Right cardiac atrium (tissue), 5 donors: ENCODE measurements around the gene AKR1D1. TPM values are rescaled to one million over a fixed set of nuclear protein-coding genes. Genes with fewer than 3 reads are reported as not detected.
"Not testable (repeated sequence)": the region's sequence is repeated elsewhere in the genome, so short reads cannot be mapped to it uniquely, and the experiment has no call there.

Experiments used
- ATAC-seq, 2 donors: fragments of 200-7000 bp; cut with Tn5 transposase; one replicate each; pipeline versions ENCODE4 v1.8.0 to v1.9.1; 2020; ENCODE audit warnings: moderate library complexity in 2 of 2, mild to moderate bottlenecking in 1 of 2
- DNase-seq, 3 donors: peaks; one replicate each; pipeline ENCODE4 v3.0.0-alpha.2; 2020
- H3K27ac ChIP-seq: one replicate; pipeline ENCODE4 v1.5.1; 2013; ENCODE audit warnings: mild to moderate bottlenecking, low read length, control low read depth, moderate library complexity
- H3K27me3 ChIP-seq: one replicate; pipeline ENCODE4 v1.6.1; 2013; ENCODE audit not compliant: control insufficient read depth, insufficient read depth
- H3K4me1 ChIP-seq: one replicate; pipeline ENCODE4 v1.6.1; 2013; ENCODE audit warnings: low read length; ENCODE audit not compliant: control insufficient read depth, insufficient read depth
- H3K4me3 ChIP-seq: one replicate; pipeline ENCODE4 v1.5.1; 2013; ENCODE audit warnings: low read length, control low read depth
- H3K9me3 ChIP-seq: one replicate; pipeline ENCODE4 v1.6.1; 2013; ENCODE audit warnings: low read length; ENCODE audit not compliant: control insufficient read depth
- WGBS: extraction: QIAGEN DNeasy Blood & Tissue Kit; methylation state at CpG from one replicate; pipeline ENCODE4 v1.1.7; 2013; 5-methylcytosine and 5-hydroxymethylcytosine counted together
- intact Hi-C, 4 donors: fragments of 100-400 bp; cut with DNase I; formaldehyde crosslinking; loops; one replicate each; pipeline versions ENCODE4 v1.11.0 to v1.14.0; 2022 to 2023
- polyA plus RNA-seq: library from polyadenylated mRNA; stranded (reverse); fragments of 200-250 nt; gene quantifications from one replicate; pipeline ENCODE4 v1.2.3, GENCODE V29; 2013
- total RNA-seq, 4 donors: library from RNA; stranded (reverse); fragmentation: NEBNext Ultra II Directional; extraction: Animal tissue kit (Norgen Biotek cat#: 25700); gene quantifications; one replicate each; pipeline ENCODE4 v1.2.1, GENCODE V29; 2021
- donor health status: healthy with polysubstance abuse.
- donor health status: DM: no; HTN: yes; CAD: no.
- donor health status: DM: no; HTN: no; CAD: no.
- donor health status: DM: no; HTN: yes; CAD: no; lungs with severe emphysema.
- donor health status: DM: yes; HTN: yes; CAD: no.

The AKR1D1 gene
- total and polyA plus RNA-seq, 5 donors = not detected

- Histone ChIP-seq H3K9me3 (no peaks in the 10 kb centered on the region), H3K27me3 (no peaks in the 10 kb centered on the region), H3K4me1 (no peaks in the 10 kb centered on the region), H3K4me3 (no peak overlapping the region), H3K27ac (no peak overlapping the region)
- WGBS = 85% methylated on average over 3 of the region's 3 CpGs
- DNase-seq (no peak), ATAC-seq (no peak)
- intact Hi-C loops = no loop called here
Observed at GRCh38 chr7:138047907-138048306, 28.4 kb upstream of the AKR1D1 start.

- Histone ChIP-seq H3K27ac (no peak overlapping the region), H3K4me1 (no peaks in the 10 kb centered on the region), H3K27me3 (no peaks in the 10 kb centered on the region), H3K4me3 (no peak overlapping the region), H3K9me3 (no peaks in the 10 kb centered on the region)
- ATAC-seq (no peak), DNase-seq (no peak)
- 99% methylated on average over 1 of the region's 1 CpG for WGBS
- intact Hi-C loops = no loop called here
Observed at GRCh38 chr7:138049505-138050116, 26.6 kb upstream of the AKR1D1 start.

- DNase-seq, H3K4me1 ChIP-seq, H3K4me3 ChIP-seq, ATAC-seq, H3K27me3 ChIP-seq, H3K27ac ChIP-seq, intact Hi-C loops, H3K9me3 ChIP-seq: not testable (repeated sequence)
- WGBS = 86% methylated on average over 7 of the region's 7 CpGs
Observed at GRCh38 chr7:138051712-138052247, 24.5 kb upstream of the AKR1D1 start.

GRCh38 chr7:138052696-138053095 lies 23.6 kb upstream of the AKR1D1 start:
- no peaks in the 10 kb centered on the region for H3K4me1 ChIP-seq
- H3K4me3 ChIP-seq = no peak overlapping the region
- no peak overlapping the region for H3K27ac ChIP-seq
- DNase-seq (no peak), ATAC-seq (no peak)
- no peaks in the 10 kb centered on the region for H3K27me3 ChIP-seq
- WGBS = 95% methylated on average over 3 of the region's 3 CpGs
- no peaks in the 10 kb centered on the region for H3K9me3 ChIP-seq
- intact Hi-C loops = no loop called here

GRCh38 chr7:138055698-138056097 lies 20.6 kb upstream of the AKR1D1 start:
- intact Hi-C loops, H3K4me3 ChIP-seq, H3K27me3 ChIP-seq, H3K9me3 ChIP-seq, ATAC-seq, H3K27ac ChIP-seq, H3K4me1 ChIP-seq, DNase-seq: not testable (repeated sequence)
- WGBS = 90% methylated on average over 2 of the region's 4 CpGs

GRCh38 chr7:138063400-138063799 lies 12.9 kb upstream of the AKR1D1 start:
- Histone ChIP-seq H3K4me1 (no peaks in the 10 kb centered on the region), H3K4me3 (no peak overlapping the region), H3K9me3 (no peaks in the 10 kb centered on the region), H3K27ac (no peak overlapping the region), H3K27me3 (no peaks in the 10 kb centered on the region)
- no peak for DNase-seq
- intact Hi-C loops = no loop called here
- WGBS = 91% methylated on average over 2 of the region's 2 CpGs
- no peak for ATAC-seq

- no peak overlapping the region for H3K27ac ChIP-seq
- H3K4me1 ChIP-seq = no peaks in the 10 kb centered on the region
- no peak overlapping the region for H3K4me3 ChIP-seq
- no peaks in the 10 kb centered on the region for H3K27me3 ChIP-seq
- intact Hi-C loops = no loop called here
- ATAC-seq = no peak
- no peaks in the 10 kb centered on the region for H3K9me3 ChIP-seq
- 55% methylated on average over 5 of the region's 5 CpGs for WGBS
- DNase-seq = no peak
Observed at GRCh38 chr7:138064856-138065357, 11.4 kb upstream of the AKR1D1 start.

GRCh38 chr7:138065827-138066226 lies 10.4 kb upstream of the AKR1D1 start:
- Histone ChIP-seq H3K27me3 (no peaks in the 10 kb centered on the region), H3K9me3 (no peaks in the 10 kb centered on the region), H3K27ac (no peak overlapping the region), H3K4me1 (no peaks in the 10 kb centered on the region), H3K4me3 (no peak overlapping the region)
- intact Hi-C loops = no loop called here
- no peak for ATAC-seq
- 57% methylated on average over 1 of the region's 1 CpG for WGBS
- no peak for DNase-seq

GRCh38 chr7:138066954-138067394 lies 9.3 kb upstream of the AKR1D1 start:
- Histone ChIP-seq H3K27ac (no peak overlapping the region), H3K9me3 (no peaks in the 10 kb centered on the region), H3K4me3 (no peak overlapping the region), H3K4me1 (no peaks in the 10 kb centered on the region), H3K27me3 (no peaks in the 10 kb centered on the region)
- DNase-seq (no peak), ATAC-seq (no peak)
- 48% methylated on average over 1 of the region's 1 CpG for WGBS
- intact Hi-C loops = no loop called here

GRCh38 chr7:138067774-138068173 lies 8.5 kb upstream of the AKR1D1 start:
- no peaks in the 10 kb centered on the region for H3K9me3 ChIP-seq
- no peaks in the 10 kb centered on the region for H3K27me3 ChIP-seq
- ATAC-seq = no peak
- H3K27ac ChIP-seq = no peak overlapping the region
- DNase-seq = no peak
- H3K4me3 ChIP-seq = no peak overlapping the region
- WGBS = 97% methylated on average over 3 of the region's 3 CpGs
- intact Hi-C loops = no loop called here
- H3K4me1 ChIP-seq = no peaks in the 10 kb centered on the region

- 89% methylated on average over 2 of the region's 2 CpGs for WGBS
- intact Hi-C loops = no loop called here
- no peaks in the 10 kb centered on the region for H3K27me3 ChIP-seq
- ATAC-seq (no peak), DNase-seq (no peak)
- H3K4me1 ChIP-seq = no peaks in the 10 kb centered on the region
- no peaks in the 10 kb centered on the region for H3K9me3 ChIP-seq
- no peak overlapping the region for H3K27ac ChIP-seq
- no peak overlapping the region for H3K4me3 ChIP-seq
Observed at GRCh38 chr7:138070908-138071307, 5.4 kb upstream of the AKR1D1 start.
